Heart right ventricle (tissue), 16 donors: ENCODE measurements around the gene CYFIP1. TPM values are rescaled to one million over a fixed set of nuclear protein-coding genes. Genes with fewer than 3 reads are reported as not detected.

Source experiments
- ATAC-seq, 8 donors: fragments of 200-7000 bp; cut with Tn5 transposase; one replicate each; pipeline ENCODE4 v1.9.1; 2020; ENCODE audit warnings: mild to moderate bottlenecking in 8 of 8, moderate library complexity in 8 of 8, moderate number of reproducible peaks in 1 of 8
- DNase-seq, 2 donors: peaks; one replicate each; pipeline ENCODE4 v3.0.0-alpha.2; 2020
- H3K27ac ChIP-seq, 10 donors: fragments of 200-600 bp; sonication (generic) in 2 of 10; one replicate each; pipeline versions ENCODE4 v1.5.0 to v1.8.0; 2020 to 2022; ENCODE audit warnings: mild to moderate bottlenecking in 3 of 10
- H3K27me3 ChIP-seq, 7 donors: fragments of 200-600 bp; one replicate each; pipeline ENCODE4 v1.8.0; 2021 to 2022; ENCODE audit warnings: mild to moderate bottlenecking in 2 of 7
- H3K36me3 ChIP-seq, 9 donors: fragments of 200-600 bp; sonication (generic) in 1 of 9; one replicate each; pipeline versions ENCODE4 v1.5.0 to v1.8.0; 2020 to 2022; ENCODE audit warnings: mild to moderate bottlenecking in 2 of 9
- H3K4me1 ChIP-seq, 9 donors: fragments of 200-600 bp; sonication (generic) in 1 of 9; one replicate each; pipeline versions ENCODE4 v1.5.0 to v1.8.0; 2020 to 2022; ENCODE audit warnings: mild to moderate bottlenecking in 4 of 9
- H3K4me3 ChIP-seq, 10 donors: fragments of 200-600 bp; sonication (generic) in 2 of 10; one replicate each; pipeline versions ENCODE4 v1.5.0 to v1.8.0; 2020 to 2022; ENCODE audit warnings: mild to moderate bottlenecking in 7 of 10, moderate library complexity in 2 of 10
- H3K9me3 ChIP-seq, 11 donors: fragments of 200-600 bp in 10 of 11; sonication (generic) in 2 of 11; one replicate each; pipeline versions ENCODE4 v1.5.0 to v1.8.0; 2013 to 2022; ENCODE audit warnings: mild to moderate bottlenecking in 2 of 11, control low read depth in 1 of 11, moderate library complexity in 1 of 11
- CTCF ChIP-seq, 9 donors: fragments of 200-600 bp; sonication (generic) in 2 of 9; IDR thresholded peaks; one replicate each; pipeline versions ENCODE4 v1.5.0 to v1.8.0; 2021 to 2022; ENCODE audit warnings: antibody characterized with exemption in 9 of 9, mild to moderate bottlenecking in 5 of 9, moderate library complexity in 1 of 9
- WGBS, 2 donors: extraction: QIAGEN DNeasy Blood & Tissue Kit; methylation state at CpG; one replicate each; pipeline ENCODE4 v1.1.7; 2013; ENCODE audit warnings: inconsistent platforms in 1 of 2; 5-methylcytosine and 5-hydroxymethylcytosine counted together
- intact Hi-C, 10 donors: fragments of 100-400 bp; cut with DNase I; formaldehyde crosslinking; loops; one replicate each; pipeline versions ENCODE4 v1.11.1 to v1.14.2; 2022
- polyA plus RNA-seq, 2 donors: library from polyadenylated mRNA; stranded (reverse); fragments of 200-250 nt; gene quantifications; one replicate each; pipeline ENCODE4 v1.2.3, GENCODE V29; 2013
- total RNA-seq, 10 donors: library from RNA; stranded (reverse); fragmentation: NEBNext Ultra II Directional in 3 of 10; extraction: Animal tissue kit (Norgen Biotek cat#: 25700) in 3 of 10; gene quantifications; one replicate each; pipeline versions ENCODE4 v1.2.1 to v1.2.4, GENCODE V29; 2021 to 2023
- donor health status: Arrhythmogenic right ventricular cardiomyopathy.
- donor health status: ischemic (EF 13 %, LVEDD 7.1; RV severe dilation, severe dysfunction).
- donor health status: healthy with polysubstance abuse.
- donor health status: DM: no; HTN: yes; CAD: no.
- donor health status: DM: no; HTN: no; CAD: no.
- donor health status: ischemic (EF 25% LVEDD 6.9; RV normal size, moderate dysfunction).
- donor health status: ischemic (EF 25% LVEDD 5.7; RV mildly dilated, moderate dysfunction).
- donor health status: healthy.
- donor health status: DM: yes; HTN: yes; CAD: no.
- donor health status: Ischemic cardiomyopathy.
- donor health status: ischemic (EF 35%, LVEDD 5.7; RV mildly dilated, moderate dysfunction).
- donor health status: nonischemic (EF 11% LVEDD 7.7; RV severe dilation, severe dysfunction).
- donor health status: DM: yes; HTN: yes; CAD: no.
- donor health status: PGD.
- donor health status: ischemic (EF 29% LVEDD 5.4; RV normal size, mild dysfunction).
- donor health status: nonischemic (EF 23%, LVEDD 6.1; RV moderate dilation, normal function).

The CYFIP1 gene
- total and polyA plus RNA-seq, 12 donors = 12.4 to 56.6 (median 27.1) TPM

GRCh38 chr15:22951381-22952280 lies 28.5 kb downstream of the CYFIP1 start:
- Histone ChIP-seq H3K9me3 (no peaks in the 10 kb centered on the region), H3K27ac (peak overlapping the region in 9 of 10 donors; percentile 17 to 81 (median 64)), H3K36me3 (peaks cover 0 to 5% (median 0%) of the 10 kb centered on the region in 9 donors), H3K4me3 (no peak overlapping the region), H3K27me3 (no peaks in the 10 kb centered on the region), H3K4me1 (peaks cover 21 to 97% (median 88%) of the 10 kb centered on the region in 9 donors)
- ATAC-seq (peak in 3 of 8 donors; percentile 2 to 15 (median 13)), DNase-seq (peak in 1 of 2 donors; percentile 25)
- intact Hi-C loops = no loop called here
- TF ChIP-seq CTCF (IDR thresholded peaks at IDR 0.05) = no peak
- 84 to 87% methylated on average over 39 of the region's 39 CpGs for WGBS, 2 donors

- Histone ChIP-seq H3K4me3 (no peak overlapping the region), H3K27me3 (no peaks in the 10 kb centered on the region), H3K4me1 (peaks cover 17 to 91% (median 82%) of the 10 kb centered on the region in 9 donors), H3K27ac (peak overlapping the region in 9 of 10 donors; percentile 17 to 81 (median 64)), H3K36me3 (peaks cover 0 to 11% (median 0%) of the 10 kb centered on the region in 9 donors), H3K9me3 (no peaks in the 10 kb centered on the region)
- no peak for TF ChIP-seq CTCF (IDR thresholded peaks at IDR 0.05)
- peak in 1 of 2 donors; percentile 21 for DNase-seq
- no peak for ATAC-seq
- intact Hi-C loops = no loop called here
- 80 to 83% methylated on average over 16 of the region's 16 CpGs for WGBS, 2 donors
These were observed 29.2 kb downstream of the CYFIP1 start for GRCh38 chr15:22951031-22951380.

- Histone ChIP-seq H3K4me1 (peaks cover 11 to 85% (median 76%) of the 10 kb centered on the region in 9 donors), H3K27me3 (no peaks in the 10 kb centered on the region), H3K27ac (peak overlapping the region in 9 of 10 donors; percentile 32 to 81 (median 66)), H3K36me3 (peaks cover 0 to 17% (median 0%) of the 10 kb centered on the region in 9 donors), H3K9me3 (no peaks in the 10 kb centered on the region), H3K4me3 (peak overlapping the region in 4 of 10 donors; percentile 2 to 39 (median 26))
- TF ChIP-seq CTCF (IDR thresholded peaks at IDR 0.05) = no peak
- ATAC-seq = peak in 4 of 8 donors; percentile 1 to 31 (median 10)
- intact Hi-C loops = no loop called here
- DNase-seq = no peak
- WGBS, 2 donors = 59 to 76% methylated on average over 25 of the region's 25 CpGs
These were observed 29.7 kb downstream of the CYFIP1 start for GRCh38 chr15:22950256-22950990.

GRCh38 chr15:22949074-22949547 lies 31.1 kb downstream of the CYFIP1 start:
- Histone ChIP-seq H3K27me3 (no peaks in the 10 kb centered on the region), H3K27ac (peak overlapping the region in 9 of 10 donors; percentile 62 to 81 (median 66)), H3K9me3 (no peaks in the 10 kb centered on the region), H3K4me1 (peaks cover 4 to 82% (median 64%) of the 10 kb centered on the region in 9 donors), H3K36me3 (peaks cover 0 to 30% (median 5%) of the 10 kb centered on the region in 9 donors), H3K4me3 (peak overlapping the region in 6 of 10 donors; percentile 14 to 39 (median 32))
- TF ChIP-seq CTCF (IDR thresholded peaks at IDR 0.05) = no peak
- DNase-seq = peak; percentile 74 to 84
- intact Hi-C loops = loop anchor here in 5 of 10 donors (2.0 to 10.0 kb wide), 4 partner anchors 32 to 114 kb away; partner anchors contain the start of genes CYFIP1 (in 3 of the 5) and NIPA2 (in 1 of the 5)
- whole genome bisulfite sequencing, 2 donors = 22 to 39% methylated on average over 21 of the region's 21 CpGs
- ATAC-seq = peak; percentile 65 to 88 (median 80)
